Right ventricle myocardium inferior (tissue), 1 donor: ENCODE results near the gene RALGAPB. TPM values are rescaled to one million over a fixed set of nuclear protein-coding genes. Genes with fewer than 3 reads are reported as not detected.
"Not testable (repeated sequence)": the region's sequence is repeated elsewhere in the genome, so short reads cannot be mapped to it uniquely, and the experiment has no call there.

ENCODE experiments used
- ATAC-seq: fragments of 200-7000 bp; cut with Tn5 transposase; one replicate; pipeline ENCODE4 v1.9.1; 2020; ENCODE audit warnings: mild to moderate bottlenecking, moderate library complexity
- DNase-seq: peaks from one replicate; pipeline ENCODE4 v3.0.0; 2021; ENCODE audit errors: missing footprints
- intact Hi-C: fragments of 100-400 bp; cut with DNase I; formaldehyde crosslinking; loops from one replicate; pipeline ENCODE4 v1.11.0; 2022
- long read RNA-seq: library from polyadenylated mRNA; unstranded; transcript quantifications from one replicate; pipeline ENCODE4 v2.0.0, GENCODE V29; 2021
- total RNA-seq: library from RNA; stranded (reverse); fragmentation: NEBNext Ultra II Directional; extraction: Animal tissue kit (Norgen Biotek cat#: 25700); gene quantifications from one replicate; pipeline ENCODE4 v1.2.1, GENCODE V29; 2021
- donor health status: DM: no; HTN: yes; CAD: no; lungs with severe emphysema.

The RALGAPB gene
- 21.9 TPM for total RNA-seq
- long read RNA-seq, partial matches to known transcripts = 1 of 2 reads
- long read RNA-seq, other reads (novel, unspliced or antisense) = 1 of 2 reads

DNA sequence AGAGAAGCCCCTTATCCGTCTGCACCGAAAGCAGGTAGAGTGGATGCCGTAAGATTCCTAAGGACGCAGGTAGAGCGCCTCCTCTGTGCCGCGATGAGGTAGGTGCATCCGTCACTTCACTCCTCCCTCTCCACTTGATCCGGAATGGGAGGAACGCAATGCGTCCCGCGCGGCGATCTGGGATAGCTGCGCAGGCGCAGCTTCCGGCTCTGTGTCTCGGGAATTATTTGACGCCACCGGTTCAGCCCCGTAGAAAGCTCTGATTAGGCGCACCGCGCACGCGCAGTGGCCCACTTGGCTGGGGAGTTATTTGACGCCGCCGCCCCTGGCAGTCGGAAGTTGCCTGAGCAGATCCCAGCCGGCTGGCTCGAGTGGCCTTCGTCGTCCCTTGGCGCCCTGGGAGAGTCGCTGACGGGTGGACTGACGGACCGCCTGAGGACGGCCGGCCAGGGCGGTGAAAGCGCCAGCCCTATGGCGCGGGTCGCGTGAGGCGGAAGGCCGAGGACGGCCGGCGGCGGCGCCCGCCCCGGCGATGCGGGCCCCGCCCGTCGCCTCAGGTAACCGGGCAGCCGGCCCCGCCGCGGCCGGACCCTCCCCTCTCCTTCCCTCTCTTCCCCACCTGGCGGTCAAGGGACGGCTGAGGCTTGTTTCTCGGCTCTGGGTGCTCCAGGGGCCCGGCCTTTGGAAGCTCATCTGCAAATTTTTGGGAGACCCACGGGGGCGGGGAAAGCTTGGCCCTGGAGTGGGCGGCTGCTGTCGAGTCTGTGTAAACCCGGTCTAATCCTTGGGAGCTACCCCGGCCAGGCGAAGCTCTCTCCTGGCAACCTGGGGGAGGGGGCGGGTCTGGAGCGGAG, at the start of gene RALGAPB:
Gene RALGAPB (plus strand): TSS at position 331 of the 854 bp plus-strand sequence. CDS start 15,590 bp downstream, outside the sequence.
- intact Hi-C loops = loop anchor here (5.0 kb wide), 1 partner anchor 35 kb away; the partner anchor contains the start of gene SNHG17
- ATAC-seq (peak; percentile 98), DNase-seq (peak; percentile 100)

DNA sequence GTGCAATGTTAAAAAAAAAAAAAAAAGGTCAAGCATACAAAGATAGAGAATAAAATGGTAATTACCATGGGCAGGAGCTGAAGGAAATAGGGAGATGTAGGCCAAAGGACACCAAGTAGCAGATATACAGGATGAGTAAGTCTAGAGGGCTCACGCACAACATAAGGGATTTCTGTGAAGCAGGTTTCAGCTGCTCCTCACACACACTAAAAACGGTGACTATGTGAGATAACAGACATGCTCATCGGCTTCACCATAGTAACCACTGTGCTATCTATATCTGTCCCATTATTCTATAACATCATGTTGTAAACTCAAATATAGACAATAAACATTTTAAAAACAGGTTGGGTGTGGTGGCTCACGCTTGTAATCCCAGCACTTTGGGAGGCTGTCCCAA, 49.1 kb upstream of the RALGAPB start:
- ATAC-seq (no peak), DNase-seq (no peak)
- intact Hi-C loops = no loop called here

- no peak for ATAC-seq
- intact Hi-C loops = no loop called here
- DNase-seq = no peak
Measured at GRCh38 chr20:38424401-38424800, 48.2 kb upstream of the RALGAPB start.

GRCh38 chr20:38426006-38426897, 46.4 kb upstream of the RALGAPB start:
- intact Hi-C loops = no loop called here
- DNase-seq (no peak), ATAC-seq (no peak)

DNA sequence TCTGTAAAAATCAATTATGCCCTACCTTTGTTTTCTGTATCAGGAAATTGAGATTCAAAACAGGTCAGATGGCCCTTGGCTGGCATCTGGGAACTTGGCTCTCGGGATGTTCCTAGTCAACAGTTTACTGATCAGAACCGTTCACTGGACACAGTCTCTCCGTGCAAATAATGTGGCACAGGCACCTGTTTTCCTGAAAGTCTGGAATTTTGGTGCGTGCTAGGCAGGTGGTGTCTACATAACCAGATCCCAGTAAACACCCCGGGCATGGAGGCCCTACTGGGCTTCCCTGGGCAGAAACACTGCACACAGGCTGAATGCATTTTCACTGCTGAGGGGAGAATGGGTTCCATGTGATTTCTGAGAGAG, 45.0 kb upstream of the RALGAPB start:
- intact Hi-C loops = no loop called here
- ATAC-seq (no peak), DNase-seq (no peak)

DNA sequence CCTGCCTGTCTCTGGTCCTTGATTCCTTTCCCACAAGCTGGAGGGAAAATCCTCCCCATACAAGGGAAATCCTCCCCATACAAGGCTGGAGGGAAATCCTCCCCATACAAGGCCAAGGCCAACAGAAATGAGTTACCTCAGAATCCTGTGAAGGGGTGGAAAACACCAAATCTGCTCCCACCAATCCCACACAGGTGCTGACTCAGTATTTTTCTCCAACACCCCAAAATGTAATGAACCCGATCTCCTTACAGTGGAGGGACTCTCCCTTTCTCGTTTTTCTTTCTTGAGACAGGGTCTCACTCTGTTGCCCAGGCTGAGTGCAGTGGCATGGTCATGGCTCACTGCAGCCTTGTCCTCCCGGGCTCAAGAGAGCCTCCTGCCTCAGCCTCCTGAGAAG, 43.8 kb upstream of the RALGAPB start:
- no peak for ATAC-seq
- intact Hi-C loops = no loop called here
- DNase-seq = no peak

- ATAC-seq (no peak), DNase-seq (no peak)
- intact Hi-C loops = no loop called here
Measured at GRCh38 chr20:38429301-38429700, 43.3 kb upstream of the RALGAPB start.

GRCh38 chr20:38430679-38431325, 41.8 kb upstream of the RALGAPB start:
- intact Hi-C loops = no loop called here
- ATAC-seq (no peak), DNase-seq (no peak)

DNA sequence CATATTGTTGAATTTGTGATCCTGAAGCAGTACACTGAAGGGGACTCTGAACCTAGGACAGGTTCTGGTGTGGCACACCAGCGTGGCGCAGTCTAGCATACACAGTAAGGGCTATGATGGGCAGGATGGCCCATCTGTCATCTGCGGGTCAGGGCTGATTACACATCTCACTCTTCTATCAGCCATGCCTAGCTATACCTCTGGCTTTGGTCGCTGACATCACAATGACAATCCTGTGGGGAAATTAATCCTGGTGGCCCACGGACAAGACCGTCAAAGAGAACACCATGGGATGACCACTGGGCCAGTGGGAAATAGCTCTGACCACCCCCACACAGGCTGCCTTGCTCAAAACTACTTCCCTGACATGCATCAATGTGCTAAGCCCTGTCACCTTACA, 40.4 kb upstream of the RALGAPB start:
- no peak for ATAC-seq
- intact Hi-C loops = no loop called here
- no peak for DNase-seq

GRCh38 chr20:38432870-38433269, 39.8 kb upstream of the RALGAPB start:
- DNase-seq, ATAC-seq, intact Hi-C loops: not testable (repeated sequence)

- intact Hi-C loops = no loop called here
- DNase-seq = no peak
- no peak for ATAC-seq
Measured at GRCh38 chr20:38433304-38433972, 39.2 kb upstream of the RALGAPB start.

- DNase-seq (no peak), ATAC-seq (peak; percentile 42)
- intact Hi-C loops = no loop called here
Measured at GRCh38 chr20:38434301-38434741, 38.3 kb upstream of the RALGAPB start.

DNA sequence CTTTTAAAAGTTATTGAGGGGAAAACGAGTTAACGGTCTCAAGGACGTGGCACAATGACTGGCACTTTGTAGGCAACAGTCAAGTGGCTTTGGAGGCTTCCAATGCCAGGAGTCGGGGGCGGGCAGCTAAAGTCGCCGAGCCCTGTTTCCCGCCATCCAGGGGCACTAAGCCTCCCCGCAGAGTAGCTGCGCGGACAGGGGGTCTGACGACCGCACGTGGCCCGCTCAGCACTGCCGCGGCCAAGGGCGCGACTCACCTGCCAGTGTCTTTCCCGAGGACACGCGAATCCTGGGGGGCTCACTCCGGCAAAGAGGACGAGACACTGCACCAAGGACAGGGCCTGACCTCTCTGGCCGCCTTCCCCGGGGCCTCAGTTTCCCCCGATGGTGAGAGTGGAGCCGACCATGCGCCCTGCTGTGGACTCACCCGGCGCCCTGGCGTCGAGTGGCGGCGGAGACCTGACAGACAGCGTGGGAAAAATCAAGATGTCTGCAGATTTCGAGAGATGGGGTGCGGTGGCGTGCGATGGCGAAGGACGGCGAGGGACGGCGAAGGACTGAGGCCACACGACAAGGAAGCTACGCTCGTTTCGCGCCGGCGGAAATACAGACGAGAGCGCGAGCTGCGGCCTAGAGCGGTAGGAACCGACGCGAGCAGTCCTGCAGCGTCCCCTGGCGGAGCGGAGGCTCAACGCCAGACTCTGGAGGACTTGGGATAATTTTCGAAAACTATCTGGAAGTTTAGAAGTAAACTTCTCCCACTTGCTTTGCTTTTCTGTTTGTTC, 37.7 kb upstream of the RALGAPB start, which contains the start of gene SNHG17:
Gene SNHG17 (minus strand): TSS at position 559 of the 785 bp plus-strand sequence.
- peak; percentile 89 for ATAC-seq
- peak; percentile 97 for DNase-seq
- intact Hi-C loops = loop anchor here (1.0 to 5.0 kb wide), 2 partner anchors 11 to 37 kb away; partner anchors contain the start of gene RALGAPB

- DNase-seq (no peak), ATAC-seq (no peak)
- intact Hi-C loops = loop anchor here (1.0 to 5.0 kb wide), 2 partner anchors 11 to 37 kb away; partner anchors contain the start of gene RALGAPB
Measured at GRCh38 chr20:38435555-38435939, 37.1 kb upstream of the RALGAPB start.

GRCh38 chr20:38437796-38438195, 34.8 kb upstream of the RALGAPB start:
- intact Hi-C loops = loop anchor here (5.0 kb wide), 1 partner anchor 35 kb away; the partner anchor contains the start of gene RALGAPB
- DNase-seq = no peak
- ATAC-seq = no peak

- DNase-seq, ATAC-seq, intact Hi-C loops: not testable (repeated sequence)
Measured at GRCh38 chr20:38441110-38441509, 31.5 kb upstream of the RALGAPB start.

- no peak for ATAC-seq
- intact Hi-C loops = no loop called here
- DNase-seq = no peak
Measured at GRCh38 chr20:38441916-38442315, 30.7 kb upstream of the RALGAPB start.
